HCT116 (cell line): ENCODE data around the gene LRRTM2. TPM values are rescaled to one million over a fixed set of nuclear protein-coding genes. Genes with fewer than 3 reads are reported as not detected.

ENCODE experiments used
- ATAC-seq: fragments of 200-7000 bp; cut with Tn5 transposase; 2 replicates; pipeline ENCODE4 v1.9.1; 2020; ENCODE audit warnings: mild to moderate bottlenecking, moderate library complexity
- BruUV-seq: library from RNA; stranded (reverse); fragments of 400-500 nt; replicated peaks from 2 replicates; lab custom pipeline; 2021; lab: Mats Ljungman, UMichigan
- CTCF ChIA-PET: fragments of 300-600 bp; sonication (Branson Sonifier 250); formaldehyde crosslinking; loops from one replicate; lab custom pipeline; 2021; ENCODE audit warnings: antibody characterized with exemption; lab: Charles Lee
- POLR2A ChIA-PET: fragments of 300-600, 350-600 bp; sonication (Branson Sonifier 250); formaldehyde crosslinking; loops from one replicate; lab custom pipeline; 2021; ENCODE audit warnings: antibody characterized with exemption; lab: Charles Lee
- RAD21 ChIA-PET, 2 experiments: fragments of 300-600 bp; sonication (Branson Sonifier 250); formaldehyde crosslinking; loops; one replicate each; lab custom pipeline; 2023; ENCODE audit warnings: low total read pairs in 2 of 2; ENCODE audit not compliant: uncharacterized antibody in 2 of 2, unreplicated experiment in 2 of 2, low non-redundant PET in 1 of 2; lab: Charles Lee
- DNase-seq: peaks from one replicate; pipeline ENCODE4 v3.0.0-alpha.2; 2010; ENCODE audit warnings: low read depth, low spot score
- H2AFZ ChIP-seq: fragments of 200-600 bp; shearing (Covaris generic), sonication (generic); 2 replicates; pipeline ENCODE4 v1.6.1; 2017; ENCODE audit warnings: low read depth, mixed run types, mixed read lengths, antibody characterized with exemption, low read length; ENCODE audit not compliant: poor library complexity, severe bottlenecking
- H3K27ac ChIP-seq: 2 replicates; pipeline ENCODE4 v1.5.1; 2012; ENCODE audit warnings: low read depth, low read length
- H3K27me3 ChIP-seq: fragments of 200-600 bp; sonication (generic); 2 replicates; pipeline ENCODE4 v1.6.1; 2016; ENCODE audit warnings: mixed run types, low read length, mixed read lengths; ENCODE audit not compliant: insufficient read depth
- H3K36me3 ChIP-seq, 2 experiments: fragments of 200-500 bp in 1 of 2; fragments of 200-600 bp in 1 of 2; sonication (Bioruptor generic) in 1 of 2; sonication (generic) in 1 of 2; 2 replicates each; pipeline versions ENCODE4 v1.5.1 to v1.6.1; 2014 to 2016; ENCODE audit warnings: low read length in 2 of 2, inconsistent platforms in 1 of 2, mixed read lengths in 1 of 2, mixed run types in 1 of 2; ENCODE audit not compliant: insufficient read depth in 2 of 2, control insufficient read depth in 1 of 2
- H3K4me1 ChIP-seq, 2 experiments: fragments of 200-600 bp in 1 of 2; sonication (generic) in 1 of 2; 2 replicates each; pipeline versions ENCODE4 v1.5.1 to v1.6.1; 2012 to 2017; ENCODE audit warnings: low read length in 2 of 2, inconsistent platforms in 1 of 2, mild to moderate bottlenecking in 1 of 2, mixed read lengths in 1 of 2, mixed run types in 1 of 2, moderate library complexity in 1 of 2; ENCODE audit not compliant: insufficient read depth in 2 of 2, control insufficient read depth in 1 of 2
- H3K4me2 ChIP-seq: fragments of 200-600 bp; sonication (generic); 2 replicates; pipeline ENCODE4 v1.6.1; 2017; ENCODE audit warnings: mixed run types, low read length, mixed read lengths
- H3K4me3 ChIP-seq, 2 experiments: fragments of 200-600 bp in 1 of 2; sonication (generic) in 1 of 2; replicated peaks in 1 of 2; 2 replicates each; pipeline ENCODE4 v1.5.1; 2011 to 2016; ENCODE audit warnings: low read length in 2 of 2, control low read depth in 1 of 2, low read depth in 1 of 2, mild to moderate bottlenecking in 1 of 2, mixed read lengths in 1 of 2, mixed run types in 1 of 2
- H3K79me2 ChIP-seq: fragments of 200-600 bp; sonication (generic); 2 replicates; pipeline ENCODE4 v1.6.1; 2017; ENCODE audit warnings: mild to moderate bottlenecking, mixed run types, low read length, moderate library complexity, mixed read lengths; ENCODE audit not compliant: insufficient read depth
- H3K9ac ChIP-seq: fragments of 200-600 bp; sonication (generic); 2 replicates; pipeline ENCODE4 v1.6.1; 2016; ENCODE audit warnings: low read length, mixed read lengths
- H3K9me2 ChIP-seq: fragments of 200-600 bp; sonication (generic), shearing (Covaris generic); 2 replicates; pipeline ENCODE4 v1.6.1; 2017; ENCODE audit warnings: mixed run types, mild to moderate bottlenecking, moderate library complexity; ENCODE audit not compliant: insufficient read depth
- H3K9me3 ChIP-seq, 2 experiments: fragments of 200-500 bp in 1 of 2; fragments of 200-600 bp in 1 of 2; sonication (Bioruptor generic) in 1 of 2; sonication (generic) in 1 of 2; 2 replicates each; pipeline ENCODE4 v1.6.1; 2014 to 2017; ENCODE audit warnings: low read length in 2 of 2, mixed read lengths in 2 of 2, inconsistent platforms in 1 of 2, low read depth in 1 of 2, mild to moderate bottlenecking in 1 of 2, mixed run types in 1 of 2, moderate library complexity in 1 of 2; ENCODE audit not compliant: control insufficient read depth in 1 of 2, insufficient read depth in 1 of 2
- H4K20me1 ChIP-seq: fragments of 200-600 bp; sonication (generic), shearing (Covaris generic); 2 replicates; pipeline ENCODE4 v1.6.1; 2017; ENCODE audit warnings: mixed run types, mild to moderate bottlenecking, moderate library complexity; ENCODE audit not compliant: insufficient read depth
- CBX3 ChIP-seq: IDR thresholded peaks from 2 replicates; pipeline ENCODE4 v1.6.1; 2012; ENCODE audit warnings: low read depth
- CEBPB ChIP-seq: IDR thresholded peaks from 2 replicates; pipeline ENCODE4 v1.6.1; 2012; ENCODE audit warnings: low read depth
- EGR1 ChIP-seq: IDR thresholded peaks from 2 replicates; pipeline ENCODE4 v1.6.1; 2012; ENCODE audit warnings: low read depth
- ELF1 ChIP-seq: IDR thresholded peaks from 2 replicates; pipeline ENCODE4 v1.6.1; 2012; ENCODE audit warnings: low read depth, borderline replicate concordance
- EZH2 ChIP-seq: fragments of 200-600 bp; sonication (generic); IDR thresholded peaks from 2 replicates; pipeline ENCODE4 v1.6.1; 2017; ENCODE audit warnings: antibody characterized with exemption, mixed run types
- FOSL1 ChIP-seq: IDR thresholded peaks from 2 replicates; pipeline ENCODE4 v1.6.1; 2012; ENCODE audit warnings: low read depth
- POLR2A ChIP-seq: IDR thresholded peaks from 2 replicates; pipeline ENCODE4 v1.7.0; 2011; ENCODE audit warnings: borderline replicate concordance; ENCODE audit not compliant: insufficient read depth, insufficient read length; ENCODE audit errors: extremely low read depth
- RAD21 ChIP-seq: IDR thresholded peaks from 2 replicates; pipeline ENCODE4 v1.6.1; 2012; ENCODE audit warnings: low read depth, mild to moderate bottlenecking
- ZFX ChIP-seq: fragments of 450-650 bp; IDR thresholded peaks from 2 replicates; pipeline ENCODE4 v1.6.1; 2017
- intact Hi-C: fragments of 100-400 bp; cut with micrococcal nuclease; formaldehyde crosslinking; loops from 2 replicates; pipeline ENCODE4 v1.10.0; 2022
- total RNA-seq: library from RNA; stranded (reverse); gene quantifications from one replicate; pipeline ENCODE4 v1.2.1, GENCODE V29; 2021; ENCODE audit not compliant: unreplicated experiment
- TF ChIP-seq, protein P1 (sequence below): IDR thresholded peaks from 2 replicates; pipeline ENCODE4 v1.6.1; 2012; ENCODE audit warnings: low read depth

The LRRTM2 gene
- total RNA-seq, 1 experiment from 2014 or later: not detected

DNA sequence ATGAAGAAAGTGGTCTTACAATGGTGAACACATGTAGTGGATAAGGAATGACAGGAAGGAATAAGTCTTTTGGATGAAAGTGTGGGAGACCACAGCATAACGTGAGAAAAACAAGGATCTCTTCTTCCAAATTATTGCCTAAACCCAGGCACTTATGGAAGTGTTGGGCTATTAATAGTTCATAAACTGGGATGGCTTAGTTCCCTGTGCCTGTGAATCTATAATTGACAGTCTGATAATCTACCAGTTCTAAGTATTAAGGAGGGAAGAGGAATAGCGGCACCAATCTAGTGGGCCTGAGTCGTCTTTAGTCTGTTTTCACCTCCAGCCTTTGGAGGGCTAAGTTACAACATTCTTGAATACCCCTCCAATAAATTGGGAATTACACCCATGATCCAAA lies 39.2 kb upstream of the LRRTM2 start (continued):
- TF ChIP-seq, protein P1, sequence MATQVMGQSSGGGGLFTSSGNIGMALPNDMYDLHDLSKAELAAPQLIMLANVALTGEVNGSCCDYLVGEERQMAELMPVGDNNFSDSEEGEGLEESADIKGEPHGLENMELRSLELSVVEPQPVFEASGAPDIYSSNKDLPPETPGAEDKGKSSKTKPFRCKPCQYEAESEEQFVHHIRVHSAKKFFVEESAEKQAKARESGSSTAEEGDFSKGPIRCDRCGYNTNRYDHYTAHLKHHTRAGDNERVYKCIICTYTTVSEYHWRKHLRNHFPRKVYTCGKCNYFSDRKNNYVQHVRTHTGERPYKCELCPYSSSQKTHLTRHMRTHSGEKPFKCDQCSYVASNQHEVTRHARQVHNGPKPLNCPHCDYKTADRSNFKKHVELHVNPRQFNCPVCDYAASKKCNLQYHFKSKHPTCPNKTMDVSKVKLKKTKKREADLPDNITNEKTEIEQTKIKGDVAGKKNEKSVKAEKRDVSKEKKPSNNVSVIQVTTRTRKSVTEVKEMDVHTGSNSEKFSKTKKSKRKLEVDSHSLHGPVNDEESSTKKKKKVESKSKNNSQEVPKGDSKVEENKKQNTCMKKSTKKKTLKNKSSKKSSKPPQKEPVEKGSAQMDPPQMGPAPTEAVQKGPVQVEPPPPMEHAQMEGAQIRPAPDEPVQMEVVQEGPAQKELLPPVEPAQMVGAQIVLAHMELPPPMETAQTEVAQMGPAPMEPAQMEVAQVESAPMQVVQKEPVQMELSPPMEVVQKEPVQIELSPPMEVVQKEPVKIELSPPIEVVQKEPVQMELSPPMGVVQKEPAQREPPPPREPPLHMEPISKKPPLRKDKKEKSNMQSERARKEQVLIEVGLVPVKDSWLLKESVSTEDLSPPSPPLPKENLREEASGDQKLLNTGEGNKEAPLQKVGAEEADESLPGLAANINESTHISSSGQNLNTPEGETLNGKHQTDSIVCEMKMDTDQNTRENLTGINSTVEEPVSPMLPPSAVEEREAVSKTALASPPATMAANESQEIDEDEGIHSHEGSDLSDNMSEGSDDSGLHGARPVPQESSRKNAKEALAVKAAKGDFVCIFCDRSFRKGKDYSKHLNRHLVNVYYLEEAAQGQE: no peak

DNA sequence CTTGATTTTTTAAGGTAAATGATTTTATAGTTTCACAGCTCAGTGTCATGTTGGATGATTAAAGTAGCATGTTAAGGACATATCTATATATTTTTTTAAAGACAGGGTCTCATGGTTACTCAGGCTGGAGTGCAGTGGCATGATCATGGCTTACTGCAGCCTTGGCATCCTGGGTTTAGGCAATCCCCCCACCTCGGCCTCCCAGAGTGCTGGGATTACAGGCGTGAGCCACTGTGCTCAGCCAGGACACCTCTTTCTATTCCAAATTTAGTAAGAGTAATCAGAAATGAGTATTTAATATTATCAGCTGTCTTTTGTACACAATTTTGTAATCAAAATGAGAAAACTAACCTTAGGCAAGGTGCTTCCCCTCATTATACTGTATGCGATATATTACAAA lies 38.6 kb upstream of the LRRTM2 start:
- no peaks in the 10 kb centered on the region for H3K27me3 ChIP-seq
- H3K4me2 ChIP-seq: no peak overlapping the region
- no peak overlapping the region for H3K9ac ChIP-seq
- H3K9me3 ChIP-seq: no peaks in the 10 kb centered on the region
- intact Hi-C loops: no loop called here
- H3K4me3 ChIP-seq: no peak overlapping the region
- POLR2A ChIA-PET: no interaction called here
- TF ChIP-seq ELF1 (no peak), EGR1 (no peak), CBX3 (no peak), ZFX (no peak), FOSL1 (no peak), CEBPB (no peak), POLR2A (no peak), EZH2 (no peak), RAD21 (no peak)
- CTCF ChIA-PET: no interaction called here
- no peak overlapping the region for H3K27ac ChIP-seq
- 0 out of 4 replicates have a peak, but pooled peaks cover 0 to 2% of the 10 kb centered on the region in 2 experiments for H3K36me3 ChIP-seq
- RAD21 ChIA-PET: no interaction called here
- DNase-seq (no peak), ATAC-seq (no peak)
- no peaks in the 10 kb centered on the region; the same call in 1 of the 2 replicates for H3K79me2 ChIP-seq
- BruUV-seq: no TSS peak
- no peaks in the 10 kb centered on the region for H4K20me1 ChIP-seq
- H3K9me2 ChIP-seq: no peaks in the 10 kb centered on the region
- H2AFZ ChIP-seq: no peak overlapping the region
- no peaks in the 10 kb centered on the region for H3K4me1 ChIP-seq
